HL-60/S4 treated with phorbol 12-myristate 13-acetate at 8.2 ng/mL for 4 days and 3 days (cell line): Measurements from ENCODE around the gene DKK2.

Source experiments
- in situ Hi-C: fragments of 300-500 bp; cut with MboI; formaldehyde crosslinking; loops from 2 replicates; pipeline ENCODE4 v1.15.0; 2022; ENCODE audit warnings: low sequenced_read_pairs

Gene DKK2, protein sequence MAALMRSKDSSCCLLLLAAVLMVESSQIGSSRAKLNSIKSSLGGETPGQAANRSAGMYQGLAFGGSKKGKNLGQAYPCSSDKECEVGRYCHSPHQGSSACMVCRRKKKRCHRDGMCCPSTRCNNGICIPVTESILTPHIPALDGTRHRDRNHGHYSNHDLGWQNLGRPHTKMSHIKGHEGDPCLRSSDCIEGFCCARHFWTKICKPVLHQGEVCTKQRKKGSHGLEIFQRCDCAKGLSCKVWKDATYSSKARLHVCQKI

DNA sequence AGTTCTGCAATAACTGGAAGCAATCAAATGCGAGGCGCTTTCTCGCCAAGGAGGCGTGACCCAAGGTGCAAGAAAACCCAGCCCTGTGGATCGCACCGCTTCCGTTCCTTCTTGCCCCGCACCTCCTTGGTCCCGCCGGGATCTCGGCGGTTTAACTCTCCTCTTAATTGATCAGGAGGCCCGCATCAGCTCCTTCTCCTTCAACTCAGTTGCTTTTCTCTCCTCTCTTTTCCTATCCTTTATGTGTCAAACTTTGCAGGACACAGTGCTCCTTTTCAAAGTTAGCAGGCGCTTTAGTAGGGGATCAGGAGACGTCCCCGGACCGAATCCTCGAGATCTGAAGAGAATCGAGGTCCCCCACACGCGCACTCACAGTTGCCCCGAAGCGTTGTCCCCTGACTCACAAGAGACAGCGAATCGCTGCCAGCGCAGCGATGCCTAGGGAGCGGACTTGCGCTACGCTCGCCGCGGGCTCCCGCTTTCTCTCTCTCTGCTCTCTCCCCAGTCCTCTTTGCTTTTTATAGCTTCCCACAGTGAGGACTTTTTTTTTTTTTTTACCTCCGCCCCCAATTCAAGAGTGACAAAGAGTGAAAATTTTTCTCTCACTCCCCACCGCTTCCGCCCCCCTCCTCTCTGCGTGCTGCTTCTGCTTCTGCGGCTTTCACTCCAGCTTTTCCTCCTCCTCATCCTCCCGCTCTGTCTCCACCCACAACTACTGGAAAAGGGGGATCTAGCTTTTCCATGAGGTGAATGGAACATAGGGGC, at the start of gene DKK2:
Gene DKK2 (minus strand): TSS at position 495 of the 765 bp plus-strand sequence. CDS start 722 bp downstream, outside the sequence.
- in situ Hi-C loops, result no loop called here

DNA sequence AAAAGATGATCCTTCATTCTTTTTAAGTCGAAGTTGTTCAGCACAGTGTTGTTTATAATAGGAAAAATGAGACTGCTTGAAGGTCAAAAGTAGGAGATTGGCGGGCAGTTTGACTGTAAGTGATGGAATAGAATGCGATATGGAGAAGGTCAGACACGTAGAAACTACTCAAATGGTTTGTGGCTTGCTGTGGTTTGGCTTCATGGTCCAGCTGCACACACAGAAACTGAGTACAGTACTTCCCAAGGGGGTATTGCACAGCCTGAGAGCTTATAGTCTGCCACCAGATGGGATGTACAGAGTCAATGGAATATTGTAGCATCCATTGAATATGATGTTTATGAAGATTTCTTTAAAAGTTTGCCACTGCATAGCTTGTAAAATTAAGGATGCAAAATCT, 41.1 kb upstream of the DKK2 start:
- in situ Hi-C loops, result no loop called here

DNA sequence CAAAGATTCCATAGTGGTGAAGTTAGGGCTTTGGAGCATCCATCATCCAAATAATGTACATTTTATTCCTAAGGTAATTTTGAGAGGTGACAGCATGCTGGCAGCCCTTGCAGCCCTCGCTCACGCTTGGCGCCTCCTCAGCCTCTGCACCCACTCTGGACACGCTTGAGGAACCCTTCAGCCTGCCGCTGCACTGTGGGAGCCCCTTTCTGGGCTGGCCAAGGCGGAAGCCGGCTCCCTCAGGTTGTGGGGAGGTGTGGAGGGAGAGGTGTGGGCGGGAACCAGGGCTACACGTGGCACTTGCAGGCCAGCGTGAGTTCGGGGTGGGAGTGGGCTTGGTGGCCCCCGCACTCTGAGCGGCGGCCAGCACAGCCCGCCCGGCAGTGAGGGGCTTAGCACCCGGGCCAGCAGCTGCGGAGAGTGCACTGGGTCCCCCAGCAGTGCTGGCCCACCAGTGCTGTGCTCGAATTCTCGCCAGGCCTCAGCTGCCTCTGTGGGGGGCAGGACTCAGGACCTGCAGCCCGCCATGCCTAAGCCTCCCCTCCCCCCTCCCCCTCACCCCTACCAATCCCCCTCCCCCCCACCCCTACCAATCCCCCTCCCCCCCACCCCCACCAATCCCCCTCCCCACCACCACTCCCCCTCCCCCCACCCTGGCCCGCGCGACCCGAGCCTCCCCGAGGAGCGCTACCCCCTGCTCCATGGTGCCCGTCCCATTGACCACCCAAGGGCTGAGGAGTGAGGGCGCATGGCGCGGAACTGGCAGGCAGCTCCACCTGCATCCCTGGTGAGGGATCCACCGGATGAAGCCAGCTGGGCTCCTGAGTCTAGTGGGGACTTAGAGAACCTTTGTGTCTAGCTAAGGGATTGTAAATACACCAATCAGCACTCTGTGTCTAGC, 37.0 kb upstream of the DKK2 start:
- in situ Hi-C loops, result no loop called here

DNA sequence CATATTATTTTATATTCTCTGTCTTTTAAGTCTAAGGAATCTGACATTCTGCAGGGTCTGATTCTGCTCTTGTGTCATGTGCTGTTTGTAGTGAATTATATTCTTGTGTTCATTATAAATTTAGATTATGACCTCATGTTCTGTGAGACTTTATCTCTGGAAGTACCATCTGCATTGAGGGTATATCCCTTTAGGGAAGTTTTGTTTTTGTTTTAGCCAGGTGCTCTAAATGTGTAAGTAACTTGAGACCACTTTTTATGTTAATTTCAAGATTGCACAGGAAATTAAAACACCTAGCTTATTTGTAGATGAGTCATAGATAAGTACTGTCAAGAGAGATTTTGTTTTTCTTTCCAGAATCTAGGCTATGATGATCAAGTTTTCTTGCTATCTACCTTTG, 35.0 kb upstream of the DKK2 start:
- in situ Hi-C loops, result no loop called here

DNA sequence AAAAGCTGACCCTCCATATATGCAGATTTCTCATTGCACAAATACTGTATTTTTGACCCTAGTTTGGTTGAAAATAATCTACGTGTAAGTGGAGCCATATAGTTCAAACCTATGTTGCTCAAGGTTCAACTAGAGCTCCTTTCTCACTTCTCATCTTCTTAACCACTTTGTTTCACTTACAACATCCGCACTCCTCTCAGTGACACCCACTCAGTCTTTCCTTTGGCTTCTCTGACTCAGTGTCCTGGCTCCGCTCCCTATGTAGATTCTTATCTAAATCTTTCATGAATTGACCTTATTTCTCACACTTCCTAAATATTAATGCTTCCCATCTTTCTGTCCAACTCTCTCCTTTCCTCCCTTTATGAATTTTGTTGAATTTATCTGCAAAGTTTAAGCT, 32.9 kb upstream of the DKK2 start:
- in situ Hi-C loops, result no loop called here

DNA sequence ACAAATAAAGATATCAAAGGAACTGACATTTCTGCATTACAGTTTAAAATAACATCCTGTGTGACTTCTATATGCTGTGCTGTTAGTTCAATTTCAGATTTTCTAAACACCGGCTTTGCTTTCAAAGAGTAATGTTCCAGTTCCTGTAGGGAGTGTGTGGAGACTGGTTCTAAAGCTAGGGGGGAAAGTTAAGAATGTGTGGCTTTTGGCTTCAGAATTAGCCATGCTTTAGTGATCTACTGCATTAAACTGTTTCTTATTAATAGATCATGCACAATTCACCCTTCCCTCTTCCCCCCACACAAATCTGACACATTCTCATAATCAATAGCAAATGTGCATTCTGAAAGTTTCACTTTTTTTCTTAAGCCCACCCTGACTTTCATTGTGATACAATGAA, 32.0 kb upstream of the DKK2 start:
- in situ Hi-C loops, result no loop called here

DNA sequence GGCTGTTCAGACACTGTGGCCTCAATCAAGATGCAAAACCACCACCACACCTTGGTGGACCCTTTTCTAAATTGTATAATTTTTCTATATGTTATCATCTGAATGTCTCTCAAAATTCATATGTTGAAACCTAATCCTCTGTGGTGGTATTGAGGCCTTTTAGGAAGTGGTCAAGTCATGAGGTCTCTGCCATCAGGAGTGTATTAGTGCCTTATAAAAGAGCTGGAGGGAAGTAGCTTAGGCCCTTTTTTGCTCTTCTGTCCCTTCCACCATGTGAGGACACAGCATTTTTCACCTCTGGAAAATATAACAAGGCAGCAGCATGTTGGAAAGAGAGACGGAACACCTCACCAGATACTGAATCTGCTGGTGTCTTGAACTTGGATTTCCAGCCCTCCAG, 30.5 kb upstream of the DKK2 start:
- in situ Hi-C loops, result no loop called here

DNA sequence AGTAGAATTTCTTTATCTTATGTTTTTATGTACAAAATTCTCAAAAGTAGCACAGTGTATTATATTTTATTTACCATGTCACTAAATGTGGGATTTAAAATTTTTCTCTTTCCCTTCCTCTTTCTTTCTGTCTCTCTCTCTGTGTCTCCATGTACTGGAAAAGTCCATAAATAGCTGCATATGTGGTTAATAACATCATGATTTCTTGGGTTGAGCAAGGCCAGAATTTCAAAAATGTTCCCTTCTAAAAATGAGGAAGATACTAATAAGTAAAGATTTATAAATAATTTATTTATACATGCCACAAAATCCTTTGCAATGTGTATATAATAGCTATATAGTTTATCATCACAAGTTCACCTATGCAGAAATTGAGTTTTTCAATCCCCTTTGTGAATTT, 29.1 kb upstream of the DKK2 start:
- in situ Hi-C loops, result no loop called here

DNA sequence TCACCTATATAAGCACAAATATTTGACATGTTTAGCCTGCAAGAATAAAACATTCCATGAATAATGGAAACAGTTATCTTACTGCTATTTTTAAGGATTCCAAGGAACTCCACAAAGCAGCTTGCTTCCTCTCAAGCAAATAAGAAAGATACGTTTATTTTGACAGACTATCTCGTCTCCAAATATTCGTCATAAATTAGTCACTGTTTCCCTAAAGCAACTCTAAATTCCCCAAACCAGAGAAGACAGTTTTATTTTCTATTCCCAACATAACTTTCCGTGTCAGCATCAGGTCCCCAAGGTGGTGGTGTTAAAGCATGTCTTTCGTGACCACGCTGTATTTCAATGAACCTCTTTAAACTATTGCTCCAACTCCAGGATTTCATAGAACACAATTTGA, 24.3 kb upstream of the DKK2 start:
- in situ Hi-C loops, result no loop called here

DNA sequence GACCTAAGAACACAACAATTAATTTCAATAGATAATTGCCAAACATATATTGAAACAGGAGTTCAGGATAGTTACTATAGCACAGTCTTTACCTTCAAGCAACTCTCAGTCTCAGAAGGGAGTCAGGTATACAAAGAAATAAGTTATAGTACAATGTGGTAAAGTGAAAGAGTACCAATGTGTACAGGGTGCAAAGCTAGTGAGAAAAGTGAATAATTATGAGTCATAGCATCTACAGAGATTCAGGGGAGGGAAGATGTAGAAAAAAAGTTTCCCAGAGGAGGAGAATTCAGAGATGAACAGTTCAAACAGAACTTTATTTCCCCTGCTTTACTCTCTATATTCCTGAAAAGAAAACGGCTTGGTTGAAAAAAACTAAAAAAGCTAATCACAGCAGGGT, 22.7 kb upstream of the DKK2 start:
- in situ Hi-C loops, result no loop called here

DNA sequence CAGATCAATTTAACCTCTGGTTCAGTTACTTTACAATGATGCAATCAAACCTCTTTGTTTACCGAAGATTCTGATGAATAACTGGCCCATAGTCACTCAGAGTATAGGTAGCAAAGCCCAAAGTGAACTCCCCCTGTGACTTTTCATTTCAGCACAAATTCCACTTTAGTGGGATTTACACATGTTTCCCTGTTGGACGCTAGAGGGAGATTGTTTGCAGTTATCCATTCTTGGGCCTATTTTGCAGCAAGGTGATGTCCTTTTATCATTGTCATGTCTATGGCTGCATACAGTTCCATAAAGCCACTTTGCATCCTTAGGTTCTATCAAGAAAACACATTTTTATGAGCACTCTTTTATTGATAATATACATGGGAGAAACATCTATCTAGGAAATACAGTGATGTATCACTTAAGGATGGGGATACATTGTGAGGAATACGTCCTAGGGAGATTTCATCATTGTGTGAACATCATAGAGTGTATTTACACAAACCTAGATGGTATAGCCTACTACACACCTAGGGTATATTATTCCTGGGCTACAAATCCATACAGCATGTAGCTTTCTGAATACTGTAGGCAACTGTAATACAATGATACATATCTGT, 14.5 kb upstream of the DKK2 start:
- in situ Hi-C loops, result no loop called here

DNA sequence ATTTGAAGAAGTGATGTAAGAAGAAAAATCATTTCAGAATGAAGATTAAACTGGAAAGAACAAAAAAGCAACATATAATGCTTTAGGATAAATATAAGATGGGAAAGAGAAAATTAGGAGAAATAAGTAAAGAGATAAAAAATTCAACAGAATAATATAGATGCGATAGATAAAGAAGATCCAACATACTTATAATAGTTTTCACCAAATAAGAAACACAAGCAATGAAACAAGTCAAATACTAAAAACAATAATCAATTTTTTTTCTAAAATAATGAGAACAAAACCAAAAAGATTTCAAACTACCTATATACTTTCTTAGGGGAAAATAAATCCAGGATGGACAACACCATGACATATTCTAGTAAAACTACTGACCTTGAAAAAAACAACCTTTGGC, 10.1 kb upstream of the DKK2 start:
- in situ Hi-C loops, result no loop called here

DNA sequence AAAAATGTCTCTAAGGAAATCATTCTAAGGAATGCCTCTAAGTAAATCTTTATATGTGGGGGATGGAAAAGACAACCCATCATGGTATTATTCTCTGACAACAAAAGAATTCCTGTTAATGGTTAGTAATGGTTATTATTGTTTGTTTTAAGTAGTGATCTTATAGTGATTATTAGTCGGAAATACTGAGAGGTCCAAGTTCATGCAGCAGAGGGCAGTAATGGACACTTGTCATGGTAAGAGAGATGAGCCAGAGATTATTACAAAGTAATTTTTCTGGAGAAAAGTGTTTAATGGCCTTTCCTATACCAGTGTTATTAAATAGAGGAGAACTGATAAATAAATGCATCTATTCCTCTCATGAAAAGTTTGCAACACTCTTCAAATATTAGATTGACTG, 8.1 kb upstream of the DKK2 start:
- in situ Hi-C loops, result no loop called here

DNA sequence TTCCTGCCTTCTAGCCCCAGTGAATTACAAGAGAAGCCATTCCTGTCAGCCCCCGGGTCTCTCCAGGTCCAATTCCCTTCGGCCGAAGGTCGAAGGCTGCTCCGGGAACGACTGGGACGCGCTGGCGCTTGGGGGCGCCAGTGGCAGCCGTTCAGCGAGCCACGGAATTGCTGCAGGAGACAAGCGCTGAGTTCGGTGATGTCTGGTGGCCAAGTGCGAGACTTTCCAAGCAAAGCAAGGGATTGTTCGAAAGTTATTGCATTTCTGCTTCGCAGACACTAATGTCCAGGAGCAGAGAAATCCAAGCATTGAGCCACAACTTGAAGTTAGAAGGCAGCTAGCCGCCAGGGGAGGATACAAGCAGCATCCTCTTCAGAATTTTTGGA, 1.1 kb upstream of the DKK2 start:
- in situ Hi-C loops, result no loop called here

DNA sequence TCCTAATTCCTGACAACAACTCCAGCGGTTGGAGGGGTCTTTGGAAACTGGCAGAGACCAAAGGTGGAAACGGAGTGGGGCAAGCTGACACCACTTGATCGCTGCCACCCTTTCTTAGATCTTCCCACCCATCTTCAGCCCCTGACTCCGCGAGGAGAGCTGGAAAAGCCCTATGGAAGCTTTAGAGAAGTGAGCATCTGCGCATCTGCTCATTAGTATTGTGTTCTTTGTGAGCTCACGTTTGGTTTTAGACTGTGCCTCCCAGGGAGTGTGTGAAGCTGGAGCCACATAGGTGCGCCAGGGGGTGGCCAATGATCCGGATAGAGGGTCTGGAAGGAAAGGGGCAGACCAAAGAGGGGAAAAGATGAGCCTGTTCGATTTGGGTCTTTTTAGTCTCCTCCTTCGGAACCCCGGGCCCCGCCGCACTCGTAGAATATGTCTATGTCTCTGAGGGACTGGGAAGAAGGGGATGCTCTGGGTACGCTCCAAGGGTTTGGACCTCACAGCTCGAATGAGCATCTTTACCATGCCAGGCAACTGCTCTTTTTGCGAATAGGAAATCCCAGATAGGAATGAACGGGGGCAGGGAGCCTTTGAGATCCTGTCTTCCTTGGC, 578 bp upstream of the DKK2 start:
- in situ Hi-C loops, result no loop called here

DNA sequence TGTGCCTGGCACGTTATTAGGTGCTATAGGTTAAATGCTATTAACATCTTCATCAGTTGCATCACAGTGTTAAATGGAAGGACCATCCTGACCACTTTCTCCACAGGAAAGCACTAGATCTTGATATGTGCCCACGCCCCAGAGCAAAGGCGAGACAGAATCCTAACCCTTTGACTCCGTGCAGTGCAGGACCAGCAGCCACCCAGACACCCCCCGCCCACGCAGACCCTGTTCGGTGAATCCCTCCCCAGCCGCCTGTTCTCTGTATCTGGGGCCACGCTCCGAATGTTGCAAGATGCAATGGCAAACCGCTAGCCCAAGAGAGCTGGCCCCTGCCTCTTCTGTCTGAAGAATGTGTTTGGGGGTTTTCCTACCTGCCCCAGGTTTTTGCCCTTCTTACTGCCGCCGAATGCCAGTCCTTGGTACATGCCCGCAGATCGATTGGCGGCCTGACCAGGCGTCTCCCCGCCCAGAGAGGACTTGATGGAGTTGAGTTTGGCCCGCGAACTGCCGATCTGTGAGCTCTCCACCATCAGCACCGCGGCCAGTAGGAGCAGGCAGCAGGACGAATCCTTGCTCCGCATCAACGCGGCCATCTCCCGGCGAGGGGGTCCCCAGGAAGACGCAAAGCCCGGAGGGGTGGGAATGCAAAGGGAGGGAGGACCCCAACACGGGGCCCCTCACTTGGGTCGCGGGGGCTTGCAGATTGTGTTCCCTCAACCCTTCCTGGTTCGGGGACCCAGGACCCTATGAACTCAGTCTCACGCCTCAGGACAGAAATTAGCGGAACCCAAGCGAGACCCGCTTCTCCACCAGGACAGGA, 906 bp downstream of the DKK2 start:
- in situ Hi-C loops, result no loop called here

DNA sequence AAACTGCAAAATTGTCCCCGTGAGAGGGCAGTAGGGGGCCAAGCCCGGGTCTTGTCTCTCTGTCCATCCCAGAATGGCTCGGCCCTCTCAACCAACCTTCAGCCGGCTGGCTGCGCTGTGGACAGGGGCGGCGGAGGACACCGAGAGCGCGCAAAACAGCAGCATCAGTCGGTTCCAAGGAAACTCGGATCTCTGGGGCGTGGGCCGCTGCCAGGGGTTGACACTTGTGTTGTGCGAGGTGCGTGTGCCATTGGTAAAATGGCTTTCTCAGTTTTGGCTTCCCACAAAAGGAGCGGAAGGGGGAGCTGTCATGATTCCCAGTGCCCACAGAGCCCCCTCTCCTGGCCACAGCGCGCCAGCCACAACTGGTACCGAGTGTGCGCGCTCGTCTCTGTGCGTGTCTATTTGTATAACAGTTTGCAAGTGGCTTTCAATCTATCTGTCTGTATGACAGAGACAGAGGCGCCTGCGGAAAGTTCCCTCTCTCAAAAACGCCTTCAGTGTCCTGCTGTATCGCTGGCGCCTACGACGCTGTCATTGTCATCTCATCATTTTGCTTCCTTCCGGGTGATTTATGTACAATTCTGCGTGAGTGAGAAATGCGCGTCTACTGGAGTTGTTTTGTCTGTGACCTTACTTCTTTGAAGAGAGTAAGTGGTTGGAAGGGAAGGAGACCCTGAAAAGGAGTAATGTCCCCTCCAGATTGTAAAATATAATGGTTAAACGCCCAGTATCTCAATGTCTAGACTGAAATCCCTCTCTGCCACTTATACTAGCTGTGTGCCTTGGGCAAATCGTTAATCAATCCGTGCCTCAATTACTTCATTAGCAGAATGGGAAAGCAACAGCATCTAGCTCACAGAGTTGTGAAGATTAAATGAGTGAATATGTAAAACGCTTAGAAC, 1.8 kb downstream of the DKK2 start:
- in situ Hi-C loops, result no loop called here

DNA sequence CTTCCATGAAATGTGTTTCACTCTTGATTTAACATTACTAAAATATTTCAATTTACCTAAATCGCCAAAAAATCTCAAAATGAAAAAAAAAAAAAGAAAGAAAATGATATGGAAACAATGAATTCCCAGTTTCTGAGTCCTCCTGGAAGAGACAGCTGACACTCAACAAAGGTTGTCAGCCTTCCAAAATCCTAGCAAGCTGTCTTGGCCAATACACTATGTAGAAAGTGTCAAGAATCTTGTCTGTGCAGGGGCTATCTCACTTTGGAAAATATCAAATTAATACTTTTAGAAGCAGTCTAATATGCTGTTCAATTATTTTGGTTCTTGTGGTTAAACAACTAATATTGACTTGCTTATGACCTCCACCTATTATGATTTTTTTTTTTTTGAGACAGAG, 8.7 kb downstream of the DKK2 start:
- in situ Hi-C loops, result no loop called here

DNA sequence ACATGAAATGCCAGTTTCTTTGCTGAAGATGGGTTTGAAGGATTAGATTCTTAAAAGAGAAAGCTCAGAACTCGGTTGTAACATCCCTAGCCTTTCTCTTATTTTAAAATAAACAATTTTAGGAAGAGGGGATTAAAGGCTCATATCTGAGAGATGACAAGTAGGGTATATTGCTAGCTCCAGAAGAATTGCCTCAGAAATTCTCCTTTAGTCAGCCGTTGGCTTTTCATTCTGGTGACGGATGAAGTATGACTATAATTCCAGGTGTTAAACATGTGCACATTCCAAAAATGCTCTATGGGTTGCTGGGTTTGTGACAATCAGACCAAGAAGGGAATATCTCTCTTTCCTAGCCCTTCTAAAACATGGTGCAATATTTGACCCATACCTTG, 17.8 kb downstream of the DKK2 start:
- in situ Hi-C loops, result no loop called here
